Calu3 (cell line): ENCODE measurements around the gene PARN. TPM values are rescaled to one million over a fixed set of nuclear protein-coding genes. Genes with fewer than 3 reads are reported as not detected.
"Not testable (repeated sequence)": the region's sequence is repeated elsewhere in the genome, so short reads cannot be mapped to it uniquely, and the experiment has no call there.

Experiments
- BruUV-seq: library from RNA; stranded (reverse); fragments of 400-500 nt; replicated peaks from 2 replicates; lab custom pipeline; 2021; lab: Mats Ljungman, UMichigan
- CTCF ChIA-PET: fragments of 300-600 bp; sonication (Branson Sonifier 250); formaldehyde crosslinking; loops from one replicate; lab custom pipeline; 2022; ENCODE audit warnings: antibody characterized with exemption; lab: Charles Lee
- DNase-seq: peaks from one replicate; pipeline ENCODE4 v3.0.0; 2022
- H3K27ac Mint-ChIP-seq: one replicate; pipeline ENCODE4 v1.8.0; 2022; ENCODE audit warnings: mixed read lengths; ENCODE audit not compliant: unreplicated experiment
- H3K27me3 Mint-ChIP-seq: one replicate; pipeline ENCODE4 v1.8.0; 2022; ENCODE audit warnings: mixed read lengths; ENCODE audit not compliant: unreplicated experiment
- H3K36me3 Mint-ChIP-seq: one replicate; pipeline ENCODE4 v1.8.0; 2022; ENCODE audit warnings: mild to moderate bottlenecking, moderate library complexity, mixed read lengths; ENCODE audit not compliant: insufficient read depth, unreplicated experiment
- H3K4me1 Mint-ChIP-seq: one replicate; pipeline ENCODE4 v1.8.0; 2022; ENCODE audit warnings: mild to moderate bottlenecking, low read depth, mixed read lengths; ENCODE audit not compliant: unreplicated experiment
- H3K4me3 Mint-ChIP-seq: one replicate; pipeline ENCODE4 v1.8.0; 2022; ENCODE audit warnings: mild to moderate bottlenecking, low read depth, moderate library complexity, mixed read lengths; ENCODE audit not compliant: unreplicated experiment
- H3K9me3 Mint-ChIP-seq: one replicate; pipeline ENCODE4 v1.8.0; 2022; ENCODE audit warnings: low read depth, mixed read lengths; ENCODE audit not compliant: unreplicated experiment
- intact Hi-C: fragments of 100-400 bp; cut with micrococcal nuclease; formaldehyde crosslinking; loops from one replicate; pipeline ENCODE4 v1.10.0; 2022; ENCODE audit not compliant: unreplicated experiment
- total RNA-seq: library from RNA; stranded (reverse); gene quantifications from 2 replicates; pipeline ENCODE4 v1.2.3, GENCODE V29; 2022
- TF ChIP-seq, protein P1 (sequence below): fragments of 200-600 bp; IDR thresholded peaks from one replicate; pipeline ENCODE4 v1.8.0; 2022; ENCODE audit warnings: antibody characterized with exemption; ENCODE audit not compliant: unreplicated experiment

Gene PARN
- total RNA-seq, 1 experiment from 2014 or later, result 59.1 TPM

DNA sequence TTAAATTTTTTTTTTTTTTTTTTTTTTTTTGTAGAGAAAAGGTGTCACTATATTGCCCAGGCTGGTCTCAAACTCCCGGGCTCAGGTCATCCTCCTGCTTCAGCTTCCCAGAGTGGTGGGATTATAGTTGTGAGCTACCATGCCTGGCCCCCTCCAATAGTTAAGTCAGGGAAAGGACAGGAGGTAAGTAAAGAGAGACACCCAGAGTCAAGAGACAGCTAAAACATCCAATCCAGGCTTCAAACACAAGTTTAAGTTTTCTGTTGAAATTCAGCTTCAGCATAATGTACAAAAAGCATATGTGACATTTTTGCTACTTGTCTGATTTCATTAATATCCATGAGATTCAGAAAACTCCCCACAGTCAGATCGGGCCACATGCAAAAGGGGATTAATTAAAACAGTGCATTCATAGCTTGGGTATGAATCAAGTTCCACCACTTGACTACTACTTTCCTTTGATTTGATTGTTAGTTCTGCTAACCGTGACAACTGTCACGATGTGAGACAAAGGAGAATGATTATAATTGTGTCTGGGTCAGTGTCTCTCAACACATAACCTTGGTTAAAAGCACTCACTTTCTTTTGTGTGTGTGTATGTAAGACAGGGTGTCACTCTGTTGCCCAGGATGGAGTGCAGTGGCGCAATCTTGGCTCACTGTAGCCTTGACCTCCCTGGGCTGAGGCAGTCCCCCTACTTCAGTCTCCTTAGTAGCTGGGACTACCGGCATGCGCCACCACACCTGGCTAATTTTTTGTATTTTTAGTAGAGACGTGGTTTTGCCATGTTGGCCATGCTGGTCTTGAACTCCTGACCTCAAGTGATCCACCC, 184.9 kb downstream of the PARN start:
- intact Hi-C loops, result loop anchor here (5.0 kb wide), 1 partner anchor 42 kb away; no protein-coding TSS in a partner anchor
- TF ChIP-seq, protein P1, sequence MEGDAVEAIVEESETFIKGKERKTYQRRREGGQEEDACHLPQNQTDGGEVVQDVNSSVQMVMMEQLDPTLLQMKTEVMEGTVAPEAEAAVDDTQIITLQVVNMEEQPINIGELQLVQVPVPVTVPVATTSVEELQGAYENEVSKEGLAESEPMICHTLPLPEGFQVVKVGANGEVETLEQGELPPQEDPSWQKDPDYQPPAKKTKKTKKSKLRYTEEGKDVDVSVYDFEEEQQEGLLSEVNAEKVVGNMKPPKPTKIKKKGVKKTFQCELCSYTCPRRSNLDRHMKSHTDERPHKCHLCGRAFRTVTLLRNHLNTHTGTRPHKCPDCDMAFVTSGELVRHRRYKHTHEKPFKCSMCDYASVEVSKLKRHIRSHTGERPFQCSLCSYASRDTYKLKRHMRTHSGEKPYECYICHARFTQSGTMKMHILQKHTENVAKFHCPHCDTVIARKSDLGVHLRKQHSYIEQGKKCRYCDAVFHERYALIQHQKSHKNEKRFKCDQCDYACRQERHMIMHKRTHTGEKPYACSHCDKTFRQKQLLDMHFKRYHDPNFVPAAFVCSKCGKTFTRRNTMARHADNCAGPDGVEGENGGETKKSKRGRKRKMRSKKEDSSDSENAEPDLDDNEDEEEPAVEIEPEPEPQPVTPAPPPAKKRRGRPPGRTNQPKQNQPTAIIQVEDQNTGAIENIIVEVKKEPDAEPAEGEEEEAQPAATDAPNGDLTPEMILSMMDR, result no peak
- Mint-ChIP-seq H3K27ac (no peak overlapping the region), H3K27me3 (no peaks in the 10 kb centered on the region), H3K36me3 (no peaks in the 10 kb centered on the region), H3K4me3 (no peak overlapping the region), H3K9me3 (no peaks in the 10 kb centered on the region), H3K4me1 (peaks cover 20% of the 10 kb centered on the region)
- BruUV-seq, result no TSS peak
- no peak for DNase-seq
- CTCF ChIA-PET, result no interaction called here

DNA sequence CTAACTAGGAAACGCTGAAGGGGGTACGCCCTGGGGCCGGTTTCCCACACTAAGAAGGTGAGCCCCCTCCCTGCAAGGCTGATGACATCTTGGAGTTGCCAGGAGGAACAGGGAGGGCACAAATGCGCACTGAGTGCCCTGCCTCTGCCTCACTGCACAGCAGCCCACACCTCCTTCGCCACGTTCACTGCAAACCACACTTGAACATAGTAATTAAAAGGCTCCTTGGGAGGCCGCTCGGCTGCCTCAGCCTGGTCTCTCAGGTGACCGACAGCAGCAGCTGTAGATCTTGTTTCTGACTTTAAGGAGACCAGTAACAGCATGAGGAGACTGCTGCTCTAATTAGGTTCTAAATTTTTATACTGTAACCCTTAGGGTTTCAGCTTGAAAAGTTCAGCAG, 188.5 kb downstream of the PARN start:
- BruUV-seq, CTCF ChIA-PET, H3K9me3 Mint-ChIP-seq, H3K4me3 Mint-ChIP-seq, H3K36me3 Mint-ChIP-seq, H3K4me1 Mint-ChIP-seq, intact Hi-C loops, DNase-seq, H3K27ac Mint-ChIP-seq, H3K27me3 Mint-ChIP-seq: not testable (repeated sequence)

DNA sequence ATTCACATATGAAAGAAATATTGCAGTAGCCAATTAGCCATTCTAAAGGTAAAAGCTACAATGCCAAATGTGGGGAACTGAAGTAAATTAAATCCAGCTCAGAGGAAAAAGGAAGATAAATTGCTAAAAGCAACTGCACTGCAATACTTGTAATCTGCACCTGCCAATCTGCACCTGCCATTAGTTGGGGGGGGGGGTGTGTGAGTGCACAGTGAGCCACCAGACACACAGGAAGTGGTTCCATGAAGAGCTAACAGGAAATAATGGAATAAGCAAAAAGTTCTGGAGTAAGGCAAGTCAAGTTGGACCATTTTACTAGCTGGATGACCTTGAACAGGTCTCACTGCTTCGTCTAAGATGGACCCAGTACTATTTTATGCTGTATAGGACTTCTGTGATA, 191.8 kb downstream of the PARN start:
- Mint-ChIP-seq H3K9me3 (no peaks in the 10 kb centered on the region), H3K4me3 (no peak overlapping the region), H3K27me3 (no peaks in the 10 kb centered on the region), H3K27ac (no peak overlapping the region), H3K36me3 (peaks cover 15% of the 10 kb centered on the region), H3K4me1 (no peaks in the 10 kb centered on the region)
- DNase-seq, result no peak
- CTCF ChIA-PET, result no interaction called here
- no TSS peak for BruUV-seq
- intact Hi-C loops, result no loop called here
- TF ChIP-seq, protein P1, result no peak

DNA sequence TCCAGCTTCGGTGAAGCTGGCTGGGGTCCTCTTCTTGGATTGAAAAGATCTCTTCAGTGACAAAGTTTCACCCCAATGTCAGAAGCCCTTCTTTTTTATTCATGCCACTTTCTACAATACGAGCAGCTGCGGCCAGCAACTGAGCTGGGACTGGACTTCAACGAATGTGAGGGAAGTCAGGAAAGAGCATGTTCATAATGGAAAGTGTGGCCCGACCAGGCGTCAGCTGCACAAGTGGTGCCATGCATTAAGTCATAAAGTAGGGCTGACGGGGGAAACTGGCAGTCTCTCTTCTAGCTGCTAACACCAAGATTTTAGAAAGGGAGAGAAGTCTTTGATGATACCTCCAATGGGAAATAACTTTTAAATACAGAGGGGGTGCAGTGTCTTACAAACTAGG, 192.6 kb downstream of the PARN start:
- Mint-ChIP-seq H3K9me3 (no peaks in the 10 kb centered on the region), H3K27me3 (no peaks in the 10 kb centered on the region), H3K27ac (no peak overlapping the region), H3K36me3 (peaks cover 15% of the 10 kb centered on the region), H3K4me1 (no peaks in the 10 kb centered on the region), H3K4me3 (no peak overlapping the region)
- BruUV-seq, result no TSS peak
- no peak for DNase-seq
- intact Hi-C loops, result no loop called here
- CTCF ChIA-PET, result no interaction called here
- TF ChIP-seq, protein P1, result no peak

DNA sequence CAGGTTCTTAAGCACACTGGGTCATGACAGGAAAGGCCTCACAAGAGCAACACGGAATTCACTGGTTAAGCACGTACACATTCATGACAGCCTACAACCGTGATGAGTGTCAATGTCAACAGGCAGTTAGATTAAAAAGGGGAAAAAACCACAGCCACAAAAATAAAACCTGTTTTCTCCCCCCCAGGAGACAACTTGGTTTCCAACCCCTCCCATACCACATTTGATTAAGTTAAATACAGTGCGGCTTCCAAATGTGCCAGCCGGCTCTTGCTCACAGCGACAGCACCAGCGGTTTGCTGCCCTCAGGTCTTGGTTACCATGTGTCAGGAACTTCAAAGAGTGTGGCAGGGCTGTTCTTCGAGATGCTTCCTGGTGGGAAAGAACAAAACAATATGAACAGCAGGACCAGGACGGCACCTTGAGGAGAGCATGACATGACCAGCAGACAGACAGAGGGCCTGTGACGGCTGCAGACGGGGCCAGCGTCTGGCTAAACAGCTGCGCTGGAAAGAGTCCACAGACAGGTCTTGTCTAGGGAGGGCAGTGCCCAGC, 193.6 kb downstream of the PARN start:
- BruUV-seq, result no TSS peak
- no peaks in the 10 kb centered on the region for H3K4me1 Mint-ChIP-seq
- H3K27me3 Mint-ChIP-seq, result no peaks in the 10 kb centered on the region
- H3K4me3 Mint-ChIP-seq, result no peak overlapping the region
- no peak for DNase-seq
- H3K27ac Mint-ChIP-seq, result no peak overlapping the region
- intact Hi-C loops, result no loop called here
- CTCF ChIA-PET, result no interaction called here
- H3K9me3 Mint-ChIP-seq, result no peaks in the 10 kb centered on the region
- peaks cover 15% of the 10 kb centered on the region for H3K36me3 Mint-ChIP-seq
- TF ChIP-seq, protein P1, result no peak
